ENCODE results near the gene EHMT1. TPM values are rescaled to one million over a fixed set of nuclear protein-coding genes. Genes with fewer than 3 reads are reported as not detected.

Gene EHMT1
- polyA plus RNA-seq, 1 of the 3 experiments (the other 2 are of a cell fraction): 39.5 TPM

DNA sequence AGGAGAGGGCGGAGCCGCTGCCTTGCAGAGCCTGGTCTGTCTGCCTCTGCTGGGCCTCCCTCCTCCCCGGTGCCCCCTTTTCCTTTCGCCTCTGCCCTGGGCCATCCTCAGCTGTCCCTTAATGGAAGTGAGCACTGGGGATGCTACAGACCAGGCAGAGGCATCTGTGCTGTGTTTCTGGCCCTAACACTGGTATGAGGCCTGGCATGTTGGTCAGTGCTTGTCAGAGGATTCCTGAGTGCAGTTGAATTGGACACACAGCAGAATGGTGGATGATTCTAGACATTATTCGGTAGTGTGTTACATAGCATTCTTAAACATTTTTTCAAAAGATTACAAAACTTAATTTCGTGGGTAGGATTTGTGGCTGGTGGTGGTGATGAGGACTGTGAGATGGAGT, 88.6 kb downstream of the EHMT1 start:
- Histone ChIP-seq H3K9me2 (no peaks in the 10 kb centered on the region), H3K9me3 (no peaks in the 10 kb centered on the region), H4K20me1 (ENCODE audit: insufficient read depth) (peaks cover 71% of the 10 kb centered on the region), H3K27me3 (ENCODE audit: insufficient read depth) (no peaks in the 10 kb centered on the region), H3K36me3 (replicated peaks in 1 of 2; ENCODE audit: control insufficient read depth in 1 of 2, insufficient read depth in 2 of 2, low read length in 1 of 2) (peaks cover 5 to 8% of the 10 kb centered on the region in 2 experiments), H3K4me3 (ENCODE audit: low read depth in 2 of 2, low read length in 1 of 2) (no peak overlapping the region), H3K27ac (ENCODE audit: low read depth in 2 of 2, low read length in 1 of 2) (peak overlapping the region in 1 of 2 experiments; percentile 58; a peak in 1 of 4 replicates), H3F3A (replicated peaks; ENCODE audit: insufficient read depth) (no peaks in the 10 kb centered on the region), H3K4me2 (no peak overlapping the region), H3K9ac (no peak overlapping the region), H2AFZ (ENCODE audit: low read depth) (no peak overlapping the region), H3K79me2 (ENCODE audit: insufficient read depth) (peaks cover 80% of the 10 kb centered on the region), H3K4me1 (ENCODE audit: control insufficient read depth in 1 of 2, insufficient read depth in 2 of 2, low read depth in 1 of 2, low read length in 1 of 2) (peaks cover 0 to 23% of the 10 kb centered on the region in 2 experiments; a peak in 2 of 4 replicates)
- TF ChIP-seq, protein P1, sequence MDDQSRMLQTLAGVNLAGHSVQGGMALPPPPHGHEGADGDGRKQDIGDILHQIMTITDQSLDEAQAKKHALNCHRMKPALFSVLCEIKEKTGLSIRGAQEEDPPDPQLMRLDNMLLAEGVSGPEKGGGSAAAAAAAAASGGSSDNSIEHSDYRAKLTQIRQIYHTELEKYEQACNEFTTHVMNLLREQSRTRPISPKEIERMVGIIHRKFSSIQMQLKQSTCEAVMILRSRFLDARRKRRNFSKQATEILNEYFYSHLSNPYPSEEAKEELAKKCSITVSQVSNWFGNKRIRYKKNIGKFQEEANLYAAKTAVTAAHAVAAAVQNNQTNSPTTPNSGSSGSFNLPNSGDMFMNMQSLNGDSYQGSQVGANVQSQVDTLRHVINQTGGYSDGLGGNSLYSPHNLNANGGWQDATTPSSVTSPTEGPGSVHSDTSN (IDR thresholded peaks at IDR 0.05): no peak
- no peak for TF ChIP-seq YY1 (IDR thresholded peaks at IDR 0.05; ENCODE audit: low read depth)
- no peak for TF ChIP-seq GATA2 (CRISPR knock-in tag; IDR thresholded peaks at IDR 0.05)
- TF ChIP-seq TAF1 (IDR thresholded peaks at IDR 0.05; ENCODE audit: borderline replicate concordance, low read depth, low read length): no peak
- no peak for TF ChIP-seq FOXM1 (IDR thresholded peaks at IDR 0.05; ENCODE audit: low read depth)
- TF ChIP-seq ELF1 (IDR thresholded peaks at IDR 0.05): no peak
- no peak for TF ChIP-seq MEF2A (IDR thresholded peaks at IDR 0.05; ENCODE audit: borderline replicate concordance, low read depth)
- no peak for TF ChIP-seq TEAD4 (IDR thresholded peaks at IDR 0.05; ENCODE audit: borderline replicate concordance, insufficient read depth)
- TF ChIP-seq NRF1 (IDR thresholded peaks at IDR 0.05; ENCODE audit: low read depth, low read length): no peak
- no peak for TF ChIP-seq JUND (IDR thresholded peaks at IDR 0.05)
- no peak for TF ChIP-seq RCOR1 (IDR thresholded peaks at IDR 0.05; ENCODE audit: low read length)
- TF ChIP-seq TCF12 (IDR thresholded peaks at IDR 0.05): no peak
- no peak for TF ChIP-seq FOSL2 (IDR thresholded peaks at IDR 0.05; ENCODE audit: borderline replicate concordance, low read depth)
- TF ChIP-seq POLR2AphosphoS5 (IDR thresholded peaks at IDR 0.05; ENCODE audit: low read depth, low read length): no peak
- TF ChIP-seq SMC3 (IDR thresholded peaks at IDR 0.05; ENCODE audit: low read depth, low read length): no peak
- 77% methylated on average over 5 of the region's 6 CpGs for WGBS (ENCODE audit: low lambda C conversion rate)
- POLR2A ChIA-PET: no interaction called here
- CTCF ChIA-PET: interaction anchor here (1.3 to 1.4 kb wide), 2 partner anchors 33 kb away, joined by 3 to 5 read pairs; no protein-coding TSS in a partner anchor
- peak; percentile 74 for DNase-seq

DNA sequence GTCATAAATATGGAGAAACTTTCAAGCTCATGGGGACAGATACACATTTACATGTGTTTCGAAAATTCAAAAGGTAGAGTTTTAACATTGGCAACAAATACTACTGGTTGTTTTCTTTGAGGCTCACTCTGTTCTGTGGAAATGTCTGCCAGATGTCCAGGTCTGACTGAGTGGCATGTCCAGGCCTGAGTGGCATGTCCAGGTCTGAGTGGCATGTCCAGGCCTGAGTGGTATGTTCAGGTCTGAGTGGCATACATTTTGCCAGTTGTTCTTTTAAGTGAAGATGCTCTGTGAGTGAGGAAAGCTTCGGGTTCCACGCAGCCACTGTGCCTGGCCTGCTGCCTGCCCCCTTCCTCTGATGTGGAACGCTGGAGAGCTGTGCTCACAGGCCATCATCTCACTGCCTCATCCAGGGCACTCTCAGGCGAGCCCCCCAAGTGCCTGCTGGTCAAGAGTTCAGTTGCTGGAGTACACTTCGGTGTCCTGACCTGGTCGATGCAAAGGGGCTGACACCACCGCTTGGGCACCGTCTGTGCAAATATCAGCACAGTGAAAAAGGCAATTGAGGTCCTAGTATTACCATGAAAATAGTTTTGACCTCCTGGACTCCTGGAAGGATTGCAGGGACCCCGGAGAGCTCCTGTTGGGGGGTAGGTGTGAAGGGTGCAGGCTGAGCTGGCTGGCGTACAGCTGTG, 89.9 kb downstream of the EHMT1 start:
- Histone ChIP-seq H3K36me3 (replicated peaks in 1 of 2; ENCODE audit: control insufficient read depth in 1 of 2, insufficient read depth in 2 of 2, low read length in 1 of 2) (peaks cover 8 to 13% of the 10 kb centered on the region in 2 experiments), H3K4me2 (no peak overlapping the region), H3K9ac (no peak overlapping the region), H3K4me1 (ENCODE audit: control insufficient read depth in 1 of 2, insufficient read depth in 2 of 2, low read depth in 1 of 2, low read length in 1 of 2) (peaks cover 0 to 23% of the 10 kb centered on the region in 2 experiments; a peak in 2 of 4 replicates), H3K9me2 (no peaks in the 10 kb centered on the region), H3F3A (replicated peaks; ENCODE audit: insufficient read depth) (no peaks in the 10 kb centered on the region), H2AFZ (ENCODE audit: low read depth) (no peak overlapping the region), H3K9me3 (no peaks in the 10 kb centered on the region), H3K4me3 (ENCODE audit: low read depth in 2 of 2, low read length in 1 of 2) (no peak overlapping the region), H3K79me2 (ENCODE audit: insufficient read depth) (peaks cover 80% of the 10 kb centered on the region), H3K27me3 (ENCODE audit: insufficient read depth) (no peaks in the 10 kb centered on the region), H4K20me1 (ENCODE audit: insufficient read depth) (peaks cover 63% of the 10 kb centered on the region), H3K27ac (ENCODE audit: low read depth in 2 of 2, low read length in 1 of 2) (peak overlapping the region in 1 of 2 experiments; percentile 8; a peak in 1 of 4 replicates)
- WGBS (ENCODE audit: low lambda C conversion rate): 96% methylated on average over 5 of the region's 11 CpGs
- POLR2A ChIA-PET: no interaction called here
- CTCF ChIA-PET: interaction anchor here (1.3 to 3.0 kb wide), 3 partner anchors 14 to 35 kb away, joined by 5 to 17 read pairs (median 7); no protein-coding TSS in a partner anchor
- no peak for DNase-seq
- no peak for TF ChIP-seq NRF1 (IDR thresholded peaks at IDR 0.05; ENCODE audit: low read depth, low read length)
- no peak for TF ChIP-seq JUND (IDR thresholded peaks at IDR 0.05)
- TF ChIP-seq, protein P2, sequence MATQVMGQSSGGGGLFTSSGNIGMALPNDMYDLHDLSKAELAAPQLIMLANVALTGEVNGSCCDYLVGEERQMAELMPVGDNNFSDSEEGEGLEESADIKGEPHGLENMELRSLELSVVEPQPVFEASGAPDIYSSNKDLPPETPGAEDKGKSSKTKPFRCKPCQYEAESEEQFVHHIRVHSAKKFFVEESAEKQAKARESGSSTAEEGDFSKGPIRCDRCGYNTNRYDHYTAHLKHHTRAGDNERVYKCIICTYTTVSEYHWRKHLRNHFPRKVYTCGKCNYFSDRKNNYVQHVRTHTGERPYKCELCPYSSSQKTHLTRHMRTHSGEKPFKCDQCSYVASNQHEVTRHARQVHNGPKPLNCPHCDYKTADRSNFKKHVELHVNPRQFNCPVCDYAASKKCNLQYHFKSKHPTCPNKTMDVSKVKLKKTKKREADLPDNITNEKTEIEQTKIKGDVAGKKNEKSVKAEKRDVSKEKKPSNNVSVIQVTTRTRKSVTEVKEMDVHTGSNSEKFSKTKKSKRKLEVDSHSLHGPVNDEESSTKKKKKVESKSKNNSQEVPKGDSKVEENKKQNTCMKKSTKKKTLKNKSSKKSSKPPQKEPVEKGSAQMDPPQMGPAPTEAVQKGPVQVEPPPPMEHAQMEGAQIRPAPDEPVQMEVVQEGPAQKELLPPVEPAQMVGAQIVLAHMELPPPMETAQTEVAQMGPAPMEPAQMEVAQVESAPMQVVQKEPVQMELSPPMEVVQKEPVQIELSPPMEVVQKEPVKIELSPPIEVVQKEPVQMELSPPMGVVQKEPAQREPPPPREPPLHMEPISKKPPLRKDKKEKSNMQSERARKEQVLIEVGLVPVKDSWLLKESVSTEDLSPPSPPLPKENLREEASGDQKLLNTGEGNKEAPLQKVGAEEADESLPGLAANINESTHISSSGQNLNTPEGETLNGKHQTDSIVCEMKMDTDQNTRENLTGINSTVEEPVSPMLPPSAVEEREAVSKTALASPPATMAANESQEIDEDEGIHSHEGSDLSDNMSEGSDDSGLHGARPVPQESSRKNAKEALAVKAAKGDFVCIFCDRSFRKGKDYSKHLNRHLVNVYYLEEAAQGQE (IDR thresholded peaks at IDR 0.05; ENCODE audit: low read depth, low read length): no peak
- no peak for TF ChIP-seq GABPA (IDR thresholded peaks at IDR 0.05; ENCODE audit: low read depth)
- TF ChIP-seq, protein P3, sequence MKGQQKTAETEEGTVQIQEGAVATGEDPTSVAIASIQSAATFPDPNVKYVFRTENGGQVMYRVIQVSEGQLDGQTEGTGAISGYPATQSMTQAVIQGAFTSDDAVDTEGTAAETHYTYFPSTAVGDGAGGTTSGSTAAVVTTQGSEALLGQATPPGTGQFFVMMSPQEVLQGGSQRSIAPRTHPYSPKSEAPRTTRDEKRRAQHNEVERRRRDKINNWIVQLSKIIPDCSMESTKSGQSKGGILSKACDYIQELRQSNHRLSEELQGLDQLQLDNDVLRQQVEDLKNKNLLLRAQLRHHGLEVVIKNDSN (IDR thresholded peaks at IDR 0.05; ENCODE audit: borderline replicate concordance, low read depth): no peak
- no peak for TF ChIP-seq GATA2 (CRISPR knock-in tag; IDR thresholded peaks at IDR 0.05)
- no peak for TF ChIP-seq POLR2AphosphoS5 (IDR thresholded peaks at IDR 0.05; ENCODE audit: low read depth, low read length)
- TF ChIP-seq, protein P4, sequence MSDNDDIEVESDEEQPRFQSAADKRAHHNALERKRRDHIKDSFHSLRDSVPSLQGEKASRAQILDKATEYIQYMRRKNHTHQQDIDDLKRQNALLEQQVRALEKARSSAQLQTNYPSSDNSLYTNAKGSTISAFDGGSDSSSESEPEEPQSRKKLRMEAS (IDR thresholded peaks at IDR 0.05; ENCODE audit: low read depth): no peak
- TF ChIP-seq CHD2 (IDR thresholded peaks at IDR 0.05; ENCODE audit: low read length, partially characterized antibody): no peak
- TF ChIP-seq RAD21 (IDR thresholded peaks at IDR 0.05; ENCODE audit: low read length): no peak
- TF ChIP-seq YY1 (IDR thresholded peaks at IDR 0.05; ENCODE audit: low read depth): no peak
- TF ChIP-seq EP300 (IDR thresholded peaks at IDR 0.05; ENCODE audit: borderline replicate concordance in 1 of 2, low read depth in 1 of 2, low read length in 1 of 2): no peak
- no peak for TF ChIP-seq RCOR1 (IDR thresholded peaks at IDR 0.05; ENCODE audit: low read length)
